HG02884 (cell line): ENCODE data around the gene STOM.

ENCODE experiments used
- ATAC-seq: cut with Tn5 transposase; IDR thresholded peaks from one replicate; pipeline ENCODE4 v1.9.1; 2021; ENCODE audit warnings: mild to moderate bottlenecking, moderate library complexity; ENCODE audit not compliant: unreplicated experiment

The STOM gene

DNA sequence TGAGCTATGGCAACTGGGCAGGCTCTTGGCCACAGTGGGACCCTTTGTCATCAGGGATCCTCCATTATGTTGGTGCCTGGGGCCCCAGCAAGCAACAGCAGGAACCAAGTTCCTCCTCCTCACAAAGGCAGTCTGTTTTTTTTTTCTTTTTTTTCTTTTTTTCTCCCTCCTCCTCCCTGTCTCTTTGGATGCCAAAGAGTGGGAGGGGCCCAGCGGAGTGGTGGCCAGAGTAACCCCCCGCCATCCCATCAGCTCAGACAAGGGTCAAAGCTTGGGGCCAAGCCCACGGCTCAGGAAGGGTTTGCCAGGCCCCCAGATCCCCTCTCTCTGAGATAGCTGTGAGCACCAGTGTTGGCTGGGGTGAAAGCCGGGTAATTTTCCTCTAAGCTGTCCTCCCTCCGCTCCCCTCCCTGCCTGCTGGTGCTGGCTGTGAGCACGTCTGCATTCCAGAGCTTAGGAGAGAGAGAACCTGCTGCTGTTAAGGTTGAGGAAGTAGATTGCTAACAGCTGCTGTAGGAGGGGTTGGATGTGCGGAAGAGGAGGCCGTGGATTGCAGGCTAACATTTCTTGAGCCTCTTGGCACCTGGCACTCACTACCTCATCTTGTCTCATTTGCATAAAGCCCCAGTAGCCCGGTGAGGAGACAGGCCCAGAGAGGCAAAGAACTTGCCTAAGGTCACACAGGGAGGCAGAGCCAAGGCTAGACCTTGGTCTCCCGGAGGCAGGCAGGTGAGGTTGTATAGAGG lies 80.9 kb downstream of the STOM start:
- ATAC-seq = no peak
